HG02938 (cell line): ENCODE measurements around the gene TDO2.
A peak's percentile ranks its signal among the peaks of the same experiment; 100 is the strongest.

Experiments used
- ATAC-seq: cut with Tn5 transposase; IDR thresholded peaks from one replicate; pipeline ENCODE4 v1.9.1; 2021; ENCODE audit warnings: mild to moderate bottlenecking, moderate library complexity; ENCODE audit not compliant: unreplicated experiment

Gene TDO2

GRCh38 chr4:155952501-155952901 is 49.0 kb downstream of the TDO2 start:
- no peak for ATAC-seq

- ATAC-seq = peak; percentile 95
These were observed 49.9 kb downstream of the TDO2 start, which contains the start of gene CTSO for GRCh38 chr4:155953151-155954117. Gene CTSO (minus strand): TSS chr4:155953866. CDS start chr4:155953847, 19 bp downstream.

GRCh38 chr4:155954118-155954685 is 50.7 kb downstream of the TDO2 start:
- no peak for ATAC-seq

GRCh38 chr4:155954939-155955338 is 51.4 kb downstream of the TDO2 start:
- ATAC-seq = no peak

GRCh38 chr4:155956461-155956860 is 53.0 kb downstream of the TDO2 start:
- no peak for ATAC-seq

- no peak for ATAC-seq
These were observed 55.9 kb downstream of the TDO2 start for GRCh38 chr4:155959417-155959816.

GRCh38 chr4:155960522-155960921 is 57.0 kb downstream of the TDO2 start:
- no peak for ATAC-seq

- ATAC-seq = no peak
These were observed 58.1 kb downstream of the TDO2 start for GRCh38 chr4:155961575-155961974.

- ATAC-seq = no peak
These were observed 59.3 kb downstream of the TDO2 start for GRCh38 chr4:155962767-155963166.

- no peak for ATAC-seq
These were observed 60.8 kb downstream of the TDO2 start for GRCh38 chr4:155964016-155964891.

GRCh38 chr4:155966171-155966570 is 62.7 kb downstream of the TDO2 start:
- no peak for ATAC-seq

GRCh38 chr4:155966731-155967395 is 63.4 kb downstream of the TDO2 start:
- no peak for ATAC-seq
